ENCODE measurements around the gene COL9A3.

Gene COL9A3

DNA sequence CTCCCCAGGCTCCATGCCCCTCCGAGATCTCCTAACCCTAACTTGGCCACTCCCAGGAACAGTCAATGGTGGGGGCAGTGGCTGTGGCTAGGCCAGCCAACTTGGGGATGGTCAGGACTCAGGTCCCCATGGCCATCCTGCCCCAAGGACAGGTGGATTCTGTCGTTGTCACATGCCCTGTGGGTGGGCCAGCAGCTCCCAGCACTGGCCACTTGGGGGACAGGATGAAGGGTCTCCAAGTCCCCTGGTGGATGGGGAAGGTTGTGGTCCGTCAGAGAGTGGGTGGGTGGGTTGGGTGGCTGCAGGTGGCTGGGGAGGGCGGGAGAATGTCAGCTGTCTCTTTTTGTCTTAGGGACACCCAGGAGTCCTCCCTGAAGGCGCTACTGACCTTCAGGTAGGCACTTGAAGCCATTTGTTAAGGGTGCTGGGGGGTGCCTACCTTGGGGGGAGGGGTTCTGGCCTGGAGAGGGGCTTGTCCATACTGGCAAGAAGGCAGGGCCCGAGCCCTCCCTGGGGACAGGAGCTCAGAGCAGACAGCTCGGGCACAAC lies 5.5 kb downstream of the COL9A3 start:
- no peak overlapping the region for H3K4me3 ChIP-seq (ENCODE audit: low read depth, low read length)

DNA sequence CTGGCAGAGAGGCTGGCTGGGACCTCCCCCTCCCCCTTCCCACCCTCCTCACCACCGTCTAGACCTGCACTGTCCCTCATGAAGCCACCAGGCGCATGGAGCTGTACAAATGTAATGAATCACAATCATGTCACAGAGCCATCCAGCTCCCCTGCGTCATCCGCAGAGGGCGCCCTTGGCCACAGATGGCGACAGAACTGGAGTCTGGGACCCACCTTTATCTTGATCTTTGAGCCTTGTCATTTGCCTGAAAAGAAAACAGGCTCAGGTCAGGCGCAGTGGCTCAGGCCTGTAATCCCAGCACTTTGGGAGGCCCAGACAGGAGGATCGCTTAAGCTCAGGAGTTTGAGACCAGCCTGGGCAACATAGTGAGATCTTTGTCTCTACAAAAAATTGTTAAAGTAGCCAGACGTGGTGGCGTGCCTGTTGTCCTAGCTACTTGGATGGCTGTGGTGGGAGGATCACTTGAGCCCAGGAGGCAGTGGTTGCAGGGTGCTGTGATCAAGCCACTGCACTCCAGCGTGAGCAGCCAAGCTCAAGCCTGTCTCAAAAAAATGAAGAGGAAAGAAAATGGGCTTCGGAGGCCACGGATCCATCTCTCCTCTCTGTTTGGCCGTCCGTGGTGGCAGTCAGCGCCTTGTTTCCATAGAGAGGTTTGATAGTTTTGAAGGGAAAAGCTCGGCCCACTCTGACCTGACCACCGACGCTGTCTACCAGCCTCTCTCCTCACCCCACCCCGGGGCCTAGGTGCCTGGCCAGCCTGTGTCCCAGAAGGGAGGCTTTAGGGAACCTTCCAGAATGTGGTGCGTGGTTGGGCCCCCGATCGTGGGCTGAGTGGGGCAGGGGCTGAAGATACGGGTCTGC lies 6.2 kb downstream of the COL9A3 start:
- no peak overlapping the region for H3K4me3 ChIP-seq (ENCODE audit: low read depth, low read length)

DNA sequence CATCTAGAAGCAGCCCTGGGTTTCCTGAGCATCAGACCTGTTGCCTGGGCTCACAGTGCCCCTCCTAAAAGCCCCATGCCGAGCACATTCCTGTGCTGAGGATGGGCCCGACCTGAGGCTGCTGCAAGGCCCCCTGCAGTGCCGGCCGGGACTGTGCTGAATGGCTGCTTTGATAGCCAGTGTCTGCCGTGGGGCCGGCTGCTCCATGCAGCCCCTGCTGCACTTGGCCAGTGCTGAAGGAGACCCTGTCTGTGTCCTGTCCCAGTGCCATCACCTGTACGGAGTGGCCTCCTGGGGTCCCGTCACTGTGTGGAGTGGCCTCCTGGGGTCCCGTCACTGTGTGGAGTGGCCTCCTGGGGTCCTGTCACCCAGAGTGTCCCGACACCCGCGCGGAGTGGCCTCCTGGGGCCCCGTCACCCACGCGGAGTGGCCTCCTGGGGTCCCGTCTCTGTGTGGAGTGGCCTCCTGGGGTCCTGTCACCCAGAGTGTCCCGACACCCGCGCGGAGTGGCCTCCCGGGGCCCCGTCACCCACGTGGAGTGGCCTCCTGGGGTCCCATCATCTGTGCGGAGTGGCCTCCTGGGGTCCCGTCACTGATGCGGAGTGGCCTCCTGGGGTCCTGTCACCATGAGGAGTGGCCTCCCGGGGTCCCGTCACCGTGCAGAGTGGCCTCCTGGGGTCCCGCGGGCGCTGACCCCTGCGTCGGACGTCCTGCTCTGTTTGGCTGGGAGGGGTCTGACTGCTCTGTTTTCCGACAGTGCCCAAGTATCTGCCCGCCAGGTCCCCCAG lies 7.0 kb downstream of the COL9A3 start:
- H3K4me3 ChIP-seq (ENCODE audit: low read depth, low read length) = no peak overlapping the region

DNA sequence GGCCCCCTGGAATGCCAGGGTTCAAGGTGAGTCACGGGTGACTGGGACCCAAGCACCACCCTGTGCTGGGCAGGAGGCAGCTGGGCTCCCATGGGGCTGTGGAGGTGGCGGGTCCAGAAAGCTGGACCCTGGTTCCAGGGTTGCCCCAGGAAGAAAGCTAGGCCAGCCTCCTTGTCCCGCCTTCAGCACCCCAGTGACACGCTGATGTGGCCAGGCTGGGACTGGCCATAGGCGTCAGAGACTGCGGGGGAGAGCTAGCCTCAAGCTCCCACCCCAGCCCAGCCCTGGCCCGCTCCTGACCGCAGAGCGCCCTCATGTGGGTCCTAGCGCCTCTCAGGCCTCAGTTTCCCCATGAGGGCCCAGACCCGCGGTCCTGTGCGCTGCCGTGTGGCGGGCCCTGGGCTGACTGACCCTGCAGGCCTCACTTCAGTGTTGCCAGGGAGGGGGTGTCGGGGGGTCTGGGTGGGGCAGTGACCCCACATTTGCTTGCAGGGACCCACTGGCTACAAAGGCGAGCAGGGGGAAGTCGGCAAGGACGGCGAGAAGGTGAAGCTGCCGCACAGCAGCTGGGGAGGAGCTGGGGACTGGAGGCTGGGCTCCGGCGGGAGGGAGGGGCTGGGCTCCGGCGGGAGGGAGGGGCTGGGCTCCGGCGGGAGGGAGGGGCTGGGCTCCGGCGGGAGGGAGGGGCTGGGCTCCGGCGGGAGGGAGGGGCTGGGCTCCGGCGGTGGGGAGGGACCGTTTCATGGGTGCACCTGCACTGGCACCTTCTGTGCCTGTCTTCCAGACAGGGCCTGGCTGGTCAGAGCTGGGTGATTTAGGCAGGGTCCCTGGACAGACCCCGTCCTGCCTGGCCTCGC lies 7.9 kb downstream of the COL9A3 start:
- H3K4me3 ChIP-seq (ENCODE audit: low read depth, low read length) = no peak overlapping the region

DNA sequence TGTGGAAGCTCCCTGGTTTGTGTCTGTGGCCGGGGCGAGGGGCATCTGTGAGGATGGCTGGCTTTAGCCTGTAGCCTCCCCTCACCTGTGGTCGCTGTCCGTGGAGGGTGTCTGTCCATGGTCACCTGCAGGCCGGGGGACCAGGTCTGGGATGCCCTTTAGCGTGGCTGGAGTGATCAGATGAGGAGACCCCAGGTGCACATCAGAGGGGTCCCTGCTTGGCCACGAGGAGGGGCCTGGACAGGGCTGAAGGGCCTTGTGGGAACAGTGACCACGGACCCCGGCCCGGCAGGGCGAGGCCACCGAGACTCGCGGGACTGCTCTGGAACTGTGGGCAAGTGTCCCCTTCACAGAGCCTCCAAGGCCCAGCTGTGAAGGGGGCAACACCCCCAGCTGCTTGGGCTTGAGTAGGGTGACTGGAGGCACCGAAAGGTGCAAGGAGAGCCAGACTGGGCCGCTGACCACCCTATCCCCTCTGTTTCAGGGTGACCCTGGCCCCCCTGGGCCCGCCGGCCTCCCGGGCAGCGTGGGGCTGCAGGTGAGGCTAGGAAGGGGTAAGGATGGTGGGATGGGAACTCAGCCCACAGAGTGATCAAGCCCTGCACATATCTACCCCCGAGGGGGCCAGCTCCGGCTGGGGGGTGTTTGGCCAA lies 8.6 kb downstream of the COL9A3 start:
- no peak overlapping the region for H3K4me3 ChIP-seq (ENCODE audit: low read depth, low read length)

DNA sequence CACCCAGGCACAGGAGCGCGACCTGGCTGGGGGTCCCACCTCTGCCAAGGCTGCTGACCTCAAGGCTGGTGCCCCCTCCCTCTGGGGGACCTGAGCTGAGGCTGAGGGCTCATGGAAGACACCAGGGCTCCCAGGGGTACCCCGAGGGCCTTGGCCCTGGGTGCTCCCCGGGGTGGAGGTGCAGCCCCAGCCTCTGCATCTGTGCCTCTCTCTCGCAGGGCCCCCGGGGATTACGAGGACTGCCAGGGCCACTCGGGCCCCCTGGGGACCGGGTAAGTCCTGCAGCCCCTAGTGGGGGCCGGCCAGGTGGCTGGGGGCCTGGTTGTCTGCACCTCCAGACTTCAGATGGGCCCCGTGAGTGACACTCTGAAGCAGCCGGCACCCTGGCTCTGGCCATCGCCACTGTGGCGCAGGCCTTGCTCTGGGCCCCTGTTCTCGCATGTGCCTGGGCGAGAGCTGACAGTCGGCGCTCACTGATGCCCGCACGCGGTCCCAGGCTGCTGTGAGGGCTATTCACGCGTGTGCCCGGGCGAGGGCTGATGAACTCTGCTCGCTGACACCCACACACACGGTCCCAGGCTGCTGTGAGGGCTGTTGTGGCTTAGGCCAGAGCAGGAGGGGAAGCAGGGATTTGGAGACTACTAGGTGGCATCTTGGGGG lies 9.3 kb downstream of the COL9A3 start:
- no peak overlapping the region for H3K4me3 ChIP-seq (ENCODE audit: low read depth, low read length)

DNA sequence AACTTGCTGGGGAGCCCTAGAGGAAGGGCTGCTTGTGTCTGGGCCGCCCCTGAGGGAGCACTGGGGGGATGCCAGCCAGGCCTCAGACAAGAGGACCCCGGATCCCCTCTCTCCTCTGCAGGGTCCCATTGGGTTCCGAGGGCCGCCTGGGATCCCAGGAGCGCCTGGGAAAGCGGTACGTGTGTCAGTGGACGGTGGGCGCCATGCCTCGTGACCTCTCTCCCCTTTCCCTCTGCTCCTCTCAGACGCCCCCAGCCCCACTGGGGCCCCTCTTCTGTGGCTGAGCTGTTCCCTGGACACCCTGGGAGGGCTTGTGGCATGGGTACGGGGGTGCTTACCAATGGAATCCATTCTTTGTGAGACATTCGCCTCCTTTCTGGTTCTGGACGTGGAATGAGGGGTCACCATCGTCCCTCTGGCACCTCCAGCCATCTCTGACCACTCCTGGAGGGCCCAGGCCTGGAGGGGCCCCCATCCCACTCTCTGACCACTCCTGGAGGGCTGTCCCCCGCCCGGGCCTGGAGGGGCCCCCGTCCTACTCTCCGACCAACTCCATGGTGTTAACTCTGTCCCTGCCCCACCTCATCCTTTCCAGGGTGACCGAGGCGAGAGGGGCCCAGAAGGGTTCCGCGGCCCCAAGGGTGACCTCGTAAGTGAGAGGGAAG lies 9.9 kb downstream of the COL9A3 start:
- no peak overlapping the region for H3K4me3 ChIP-seq (ENCODE audit: low read depth, low read length)

DNA sequence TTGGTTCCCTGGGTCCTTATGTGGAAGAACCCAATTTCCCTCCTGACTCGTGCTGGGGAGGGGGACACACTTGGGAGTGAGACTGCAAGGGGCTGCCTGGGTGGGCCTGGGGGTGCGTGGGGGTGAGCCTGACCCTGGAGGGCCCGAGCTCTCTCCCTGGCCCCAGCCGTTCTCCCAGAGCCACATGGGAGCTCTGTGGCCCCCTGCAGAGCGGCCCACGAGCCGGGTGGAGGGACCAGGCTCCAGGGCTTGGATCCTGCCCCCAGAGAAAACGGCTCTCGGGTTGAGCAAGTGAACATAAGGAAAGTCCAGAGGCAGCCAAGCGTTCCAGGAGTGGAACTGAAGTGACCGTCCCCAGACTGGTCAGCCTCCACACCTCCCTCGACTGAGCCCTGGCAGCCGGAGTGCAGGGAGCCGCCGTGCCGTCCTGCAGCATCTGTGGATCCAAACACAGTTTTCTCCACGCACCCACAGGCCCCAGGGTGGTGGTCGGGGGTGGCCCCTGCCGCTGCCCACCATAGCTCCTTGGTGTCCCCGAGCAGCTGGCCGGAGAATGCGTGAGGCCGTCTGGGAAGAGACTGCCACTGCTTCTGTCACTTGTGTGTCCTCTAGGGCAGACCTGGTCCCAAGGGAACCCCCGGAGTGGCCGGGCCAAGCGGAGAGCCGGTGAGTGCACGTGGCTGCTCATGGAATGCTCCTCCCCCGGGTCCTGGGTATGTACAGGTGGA lies 10.6 kb downstream of the COL9A3 start:
- no peak overlapping the region for H3K4me3 ChIP-seq (ENCODE audit: low read depth, low read length)

DNA sequence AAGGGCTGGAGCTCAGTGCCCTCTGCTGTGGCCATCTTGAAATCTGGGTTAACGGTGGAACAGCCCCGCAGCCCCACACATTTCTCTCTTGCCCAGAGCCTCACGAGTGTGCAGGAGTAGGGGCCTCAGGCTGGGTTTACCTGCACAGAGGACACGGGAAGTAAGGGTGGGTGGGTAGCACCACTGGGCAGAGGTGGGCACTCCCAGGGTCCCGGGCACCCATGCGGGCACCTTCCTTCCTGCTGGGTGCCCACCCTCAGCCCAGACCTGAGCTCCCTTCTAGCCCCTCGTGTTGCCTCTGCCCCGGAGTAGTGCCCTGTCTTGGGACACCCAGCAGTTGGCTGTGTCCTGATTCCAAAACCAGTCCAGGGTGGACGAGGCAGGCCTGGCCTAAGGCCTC lies 11.2 kb downstream of the COL9A3 start:
- H3K4me3 ChIP-seq (ENCODE audit: low read depth, low read length) = no peak overlapping the region

DNA sequence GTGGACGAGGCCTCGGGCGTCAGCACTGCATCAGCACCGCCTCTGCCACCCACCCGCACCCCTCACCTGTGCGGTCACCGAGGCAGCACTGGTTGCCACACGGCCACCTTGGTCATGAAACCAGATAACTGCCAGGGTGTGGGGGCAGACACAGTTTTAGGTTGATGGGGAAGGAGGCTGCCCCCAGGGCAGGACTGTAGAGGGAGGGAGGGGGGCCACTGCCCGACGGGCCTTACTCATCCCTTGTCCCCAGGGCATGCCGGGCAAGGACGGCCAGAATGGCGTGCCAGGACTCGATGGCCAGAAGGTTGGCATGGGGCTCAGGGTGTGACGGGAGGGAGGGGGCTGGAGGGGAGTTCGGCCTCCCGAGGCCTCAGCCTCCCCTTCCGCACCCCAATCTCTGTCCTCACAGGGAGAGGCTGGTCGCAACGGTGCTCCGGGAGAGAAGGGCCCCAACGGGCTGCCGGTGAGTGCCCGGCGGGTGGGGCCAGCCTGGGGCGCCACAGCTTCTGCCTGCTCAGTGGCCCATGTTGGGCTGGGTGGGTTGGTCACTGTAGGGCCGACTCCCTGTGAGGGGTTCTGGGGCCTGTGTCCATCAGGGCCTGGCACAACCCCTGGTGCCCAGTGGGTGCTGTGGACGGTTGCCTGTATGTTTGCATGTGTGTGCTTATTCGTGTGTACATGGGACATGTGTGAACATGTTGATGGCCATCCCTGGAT lies 11.8 kb downstream of the COL9A3 start:
- H3K4me3 ChIP-seq (ENCODE audit: low read depth, low read length) = no peak overlapping the region

DNA sequence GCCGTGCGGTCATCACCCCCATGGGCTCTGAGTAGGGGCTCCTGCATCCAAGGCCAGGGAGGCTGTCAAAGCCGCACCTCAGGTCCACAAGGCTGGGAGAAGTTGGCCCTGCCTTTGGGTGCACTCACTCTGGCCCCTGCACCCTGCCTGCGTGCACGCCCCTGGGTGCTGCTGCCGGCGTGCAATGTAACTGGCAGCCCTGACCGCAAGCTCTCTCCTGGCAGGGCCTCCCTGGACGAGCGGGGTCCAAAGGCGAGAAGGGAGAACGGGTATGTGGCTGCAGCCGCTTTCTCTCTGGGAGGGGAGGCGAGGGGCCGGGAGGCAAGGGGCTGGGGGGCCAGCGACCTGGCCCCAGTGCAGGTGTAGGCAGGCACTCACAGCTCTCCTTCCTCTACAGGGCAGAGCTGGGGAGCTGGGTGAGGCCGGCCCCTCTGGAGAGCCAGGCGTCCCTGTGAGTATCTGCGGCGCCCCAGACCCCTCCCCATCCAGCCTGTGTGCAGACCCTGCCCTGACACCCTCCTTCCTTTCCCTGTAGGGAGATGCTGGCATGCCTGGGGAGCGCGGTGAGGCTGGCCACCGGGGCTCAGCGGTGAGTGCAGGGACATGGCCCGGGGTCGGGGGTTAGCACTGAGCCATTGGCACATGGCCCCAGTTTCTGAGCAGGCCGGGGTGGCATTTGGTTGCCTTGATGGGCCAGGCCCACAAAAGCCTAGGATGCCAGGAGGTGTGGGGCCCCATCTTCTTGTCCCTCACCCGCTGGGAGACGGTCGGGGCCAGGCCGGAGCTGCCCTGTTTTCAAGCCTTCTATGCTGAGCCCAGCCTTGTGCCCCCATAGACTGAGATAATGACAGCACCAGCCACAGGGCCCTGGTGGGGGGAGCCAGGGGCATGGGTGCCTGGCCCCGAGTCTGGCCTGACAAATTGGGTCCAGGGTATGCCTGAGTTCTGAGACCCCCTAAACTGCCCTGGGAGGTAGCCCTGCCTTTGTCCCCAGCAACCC lies 12.7 kb downstream of the COL9A3 start:
- no peak overlapping the region for H3K4me3 ChIP-seq (ENCODE audit: low read depth, low read length)

DNA sequence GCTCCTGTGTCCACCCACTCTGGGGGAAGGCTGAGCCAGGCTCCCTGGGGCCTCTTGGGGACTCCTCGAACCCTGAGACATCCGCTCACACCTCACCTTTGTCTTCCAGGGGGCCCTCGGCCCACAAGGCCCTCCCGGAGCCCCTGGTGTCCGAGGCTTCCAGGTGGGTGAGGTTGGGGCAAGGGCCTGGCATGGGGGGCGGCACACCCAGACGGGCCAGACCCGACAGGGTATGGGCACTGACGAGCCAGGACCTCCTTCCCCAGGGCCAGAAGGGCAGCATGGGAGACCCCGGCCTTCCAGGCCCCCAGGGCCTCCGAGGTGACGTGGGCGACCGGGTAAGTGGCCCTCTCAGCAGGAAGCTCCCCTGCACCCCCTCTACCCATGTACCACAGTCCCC lies 13.4 kb downstream of the COL9A3 start:
- H3K4me3 ChIP-seq (ENCODE audit: low read depth, low read length) = no peak overlapping the region

DNA sequence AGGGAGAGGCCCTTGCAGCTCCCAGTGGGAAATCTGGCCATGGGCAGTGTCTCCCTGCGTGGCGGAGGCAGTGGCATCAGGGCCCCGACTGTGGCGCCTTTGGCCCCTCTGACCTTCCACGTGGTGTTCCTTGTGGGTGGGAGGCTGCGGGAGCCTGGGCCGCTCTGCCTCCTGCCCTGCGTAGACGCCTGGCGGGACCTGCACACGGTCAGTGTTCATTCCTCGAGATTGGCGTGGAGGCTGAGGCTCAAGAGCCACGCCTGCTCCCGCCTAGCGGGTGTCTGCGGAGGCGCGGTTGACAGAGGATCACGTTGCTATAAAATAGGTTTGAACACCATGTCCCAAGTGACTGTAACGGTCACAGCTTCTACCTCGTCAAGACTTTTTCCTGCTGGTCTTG lies 14.0 kb downstream of the COL9A3 start:
- H3K4me3 ChIP-seq (ENCODE audit: low read depth, low read length) = no peak overlapping the region

DNA sequence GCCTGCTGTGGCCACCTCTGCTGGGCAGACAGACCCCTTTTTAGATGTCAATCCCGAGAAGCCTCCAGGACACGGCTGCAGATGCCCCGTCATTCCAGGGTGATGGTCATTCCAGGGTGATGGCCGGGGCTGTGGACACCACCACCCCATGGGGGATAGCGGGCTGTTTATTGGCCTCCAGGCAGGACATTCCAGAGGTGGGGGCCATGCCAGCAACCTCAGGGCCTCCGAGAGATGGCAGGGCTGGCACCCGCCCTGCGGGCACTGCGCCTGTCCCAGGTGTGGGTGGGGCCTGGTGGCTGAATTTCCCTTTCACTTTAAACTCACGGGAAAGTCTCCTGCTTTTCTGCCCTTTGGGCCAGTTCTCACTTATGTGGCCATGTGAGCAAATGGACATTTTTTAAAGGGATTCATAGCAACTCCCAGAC lies 14.5 kb downstream of the COL9A3 start:
- H3K4me3 ChIP-seq (ENCODE audit: low read depth, low read length) = no peak overlapping the region

DNA sequence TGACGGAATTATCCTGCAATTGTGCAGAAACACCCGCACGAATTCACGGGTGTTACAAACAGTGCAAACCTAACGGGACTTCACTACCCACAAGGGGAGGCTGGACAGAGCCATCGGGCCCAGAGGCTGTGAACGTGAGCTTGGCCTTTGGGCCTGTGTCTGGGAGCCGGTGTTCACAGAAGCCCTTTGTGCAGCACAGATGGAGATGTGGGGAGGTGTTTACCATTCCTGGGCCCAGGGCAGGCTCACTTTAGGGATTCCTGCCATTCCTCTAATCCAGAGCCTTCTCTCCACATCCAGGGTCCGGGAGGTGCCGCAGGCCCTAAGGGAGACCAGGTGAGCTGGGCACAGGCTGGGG lies 15.0 kb downstream of the COL9A3 start:
- no peak overlapping the region for H3K4me3 ChIP-seq (ENCODE audit: low read depth, low read length)

DNA sequence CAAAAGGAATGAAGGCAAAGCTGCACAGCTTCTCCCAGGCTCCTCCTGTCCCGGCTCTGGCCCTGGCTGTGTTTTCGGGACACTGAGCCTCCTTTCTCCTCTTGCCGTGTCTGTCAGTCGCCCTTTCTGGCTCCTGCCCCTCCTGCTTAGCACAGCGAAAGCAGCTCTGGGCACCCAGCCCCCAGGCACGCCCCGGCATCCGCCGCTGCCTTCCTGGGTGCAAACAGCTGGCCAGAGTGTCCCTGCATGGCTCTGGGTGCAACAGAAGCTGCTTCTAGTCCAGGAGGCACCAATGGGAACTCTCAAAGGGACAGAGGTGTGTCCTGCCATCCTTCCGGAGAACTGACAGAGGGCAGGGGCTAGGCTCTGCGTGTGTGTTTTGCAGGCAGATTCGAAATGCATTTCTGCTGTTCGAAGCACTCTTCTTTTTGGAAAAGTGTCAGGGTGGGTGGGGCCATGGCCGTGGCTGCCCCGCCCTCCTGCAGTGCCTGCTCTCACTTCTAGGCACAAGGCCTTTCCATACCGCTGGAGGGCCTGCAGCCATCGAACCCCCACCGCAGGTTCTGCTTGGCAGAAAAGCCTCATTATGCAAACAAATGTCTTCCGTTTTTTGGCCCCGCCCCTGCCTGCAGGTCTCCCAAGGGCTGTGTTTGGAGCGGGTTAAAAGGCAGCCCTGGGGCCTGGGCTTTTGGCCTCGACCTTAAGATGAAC lies 15.5 kb downstream of the COL9A3 start:
- H3K4me3 ChIP-seq (ENCODE audit: low read depth, low read length) = no peak overlapping the region

All from iPS-11a (cell line).